OCI-LY1 (cell line): ENCODE data around the gene ZNF821.

Experiments
- H2AFZ ChIP-seq: fragments of 200-600 bp; sonication (generic), shearing (Covaris generic); 2 replicates; pipeline ENCODE4 v1.6.0; 2014; ENCODE audit warnings: antibody characterized with exemption, mild to moderate bottlenecking, low read length
- H3F3A ChIP-seq: fragments of 200-600 bp; sonication (generic), shearing (Covaris generic); 2 replicates; pipeline ENCODE4 v1.6.0; 2014; ENCODE audit warnings: mild to moderate bottlenecking, antibody characterized with exemption, low read length, moderate library complexity; ENCODE audit not compliant: insufficient read depth
- H3K27ac ChIP-seq: fragments of 200-600 bp; sonication (generic); 2 replicates; pipeline ENCODE4 v1.5.1; 2014; ENCODE audit warnings: low read length, mixed run types, mild to moderate bottlenecking, low read depth; ENCODE audit not compliant: poor library complexity, severe bottlenecking
- H3K27me3 ChIP-seq: fragments of 200-600 bp; sonication (generic); 2 replicates; pipeline ENCODE4 v1.6.0; 2014; ENCODE audit warnings: antibody characterized with exemption, mild to moderate bottlenecking, low read length, moderate library complexity; ENCODE audit not compliant: insufficient read depth
- H3K36me3 ChIP-seq: fragments of 200-600 bp; sonication (generic); 2 replicates; pipeline ENCODE4 v1.6.1; 2014; ENCODE audit warnings: mild to moderate bottlenecking, antibody characterized with exemption, low read length, moderate library complexity, mixed read lengths; ENCODE audit not compliant: insufficient read depth
- H3K4me1 ChIP-seq: fragments of 200-600 bp; sonication (generic); 2 replicates; pipeline ENCODE4 v1.5.1; 2014; ENCODE audit warnings: mild to moderate bottlenecking, low read length, moderate library complexity; ENCODE audit not compliant: insufficient read depth, severe bottlenecking
- H3K4me2 ChIP-seq: fragments of 200-600 bp; sonication (generic), shearing (Covaris generic); 2 replicates; pipeline ENCODE4 v1.6.1; 2014; ENCODE audit warnings: low read length
- H3K4me3 ChIP-seq: fragments of 200-600 bp; sonication (generic); 2 replicates; pipeline ENCODE4 v1.5.1; 2014; ENCODE audit warnings: low read length, low read depth, mild to moderate bottlenecking, mixed read lengths; ENCODE audit not compliant: poor library complexity, severe bottlenecking
- H3K79me2 ChIP-seq: fragments of 200-600 bp; shearing (Covaris generic); 2 replicates; pipeline ENCODE4 v1.6.1; 2016; ENCODE audit warnings: mixed run types, low read length, mixed read lengths; ENCODE audit not compliant: insufficient read depth
- H3K9ac ChIP-seq: fragments of 200-600 bp; sonication (generic), shearing (Covaris generic); 2 replicates; pipeline ENCODE4 v1.6.1; 2014; ENCODE audit warnings: mild to moderate bottlenecking, low read length, mixed read lengths
- H3K9me2 ChIP-seq: fragments of 200-600 bp; sonication (generic), shearing (Covaris generic); 2 replicates; pipeline ENCODE4 v1.6.1; 2014; ENCODE audit warnings: low read depth, mild to moderate bottlenecking, low read length, mixed read lengths
- H3K9me3 ChIP-seq: fragments of 200-600 bp; shearing (Covaris generic); 2 replicates; pipeline ENCODE4 v1.6.1; 2014; ENCODE audit warnings: low read length, mixed read lengths
- H4K20me1 ChIP-seq: fragments of 200-600 bp; sonication (generic), shearing (Covaris generic); 2 replicates; pipeline ENCODE4 v1.6.0; 2016; ENCODE audit warnings: mild to moderate bottlenecking, low read length; ENCODE audit not compliant: insufficient read depth
- EZH2 ChIP-seq: fragments of 200-600 bp; sonication (generic), shearing (Covaris generic); IDR thresholded peaks from 2 replicates; pipeline ENCODE4 v1.8.0; 2017; ENCODE audit warnings: borderline replicate concordance, mixed run types, mild to moderate bottlenecking, antibody characterized with exemption, low read length, moderate library complexity, mixed read lengths
- TF ChIP-seq, protein P1 (sequence below): fragments of 200-600 bp; sonication (generic), shearing (Covaris generic); IDR thresholded peaks from 2 replicates; pipeline ENCODE4 v1.5.1; 2017; ENCODE audit warnings: mild to moderate bottlenecking, antibody characterized with exemption, low read length, moderate library complexity, mixed read lengths

ZNF821 gene

DNA sequence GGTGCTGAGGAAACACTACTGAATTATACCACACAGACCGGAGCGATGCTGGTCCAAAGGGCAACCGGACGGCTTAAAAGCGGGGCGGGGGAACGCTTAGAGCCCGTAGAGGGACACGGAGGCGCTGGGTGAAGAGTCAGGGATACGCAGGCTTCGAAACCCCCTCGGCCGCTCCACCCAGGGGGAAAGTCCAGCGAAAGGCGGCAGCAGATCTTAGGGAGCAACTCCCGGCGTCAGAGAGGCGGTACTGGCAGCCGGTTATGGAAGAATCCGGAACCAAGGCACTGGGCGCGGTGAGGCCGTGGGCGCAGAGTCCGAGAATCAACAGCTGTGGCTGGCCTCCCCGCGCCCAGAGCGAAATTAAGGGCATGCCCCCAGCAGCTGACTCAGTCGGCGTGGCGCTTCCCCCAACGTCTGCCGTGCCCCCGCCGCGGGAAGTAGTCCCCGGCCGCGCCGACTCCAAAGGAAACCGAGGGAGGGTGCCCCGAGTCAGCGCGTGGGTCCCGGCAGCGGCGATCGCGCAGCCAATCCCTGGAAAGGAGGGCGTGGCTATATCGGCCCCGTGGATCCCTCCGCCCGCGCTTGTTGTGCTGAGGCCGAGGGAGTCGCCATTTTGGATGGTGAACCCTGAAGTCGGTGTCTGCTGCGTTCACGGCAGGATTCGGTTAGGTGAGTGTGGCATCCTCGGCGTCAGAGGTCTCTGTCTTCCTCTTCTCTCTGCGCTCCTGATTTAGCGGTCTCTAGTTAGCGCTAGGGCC lies 11.1 kb upstream of the ZNF821 start, which contains the start of gene IST1:
TSS of gene IST1 (plus strand) at position 611 of the 758 bp plus-strand sequence. CDS start 20,110 bp downstream, outside the sequence.
- H3K9ac ChIP-seq: peak within 1 kb of the TSS; percentile 98
- no peaks in the 10 kb centered on the region for H3K9me3 ChIP-seq
- H3K4me2 ChIP-seq: peak within 1 kb of the TSS; percentile 92
- H4K20me1 ChIP-seq: no peaks in the 10 kb centered on the region
- H3K27ac ChIP-seq: peak within 1 kb of the TSS; percentile 78
- peaks cover 8% of the 10 kb centered on the region; the same call in 1 of the 2 replicates for H3K36me3 ChIP-seq
- peak within 1 kb of the TSS; percentile 97 for H3K4me3 ChIP-seq
- H3K27me3 ChIP-seq: no peaks in the 10 kb centered on the region
- H3K79me2 ChIP-seq: peaks cover 46% of the 10 kb centered on the region
- H3K9me2 ChIP-seq: no peaks in the 10 kb centered on the region
- no peaks in the 10 kb centered on the region for H3F3A ChIP-seq
- TF ChIP-seq, protein P1, sequence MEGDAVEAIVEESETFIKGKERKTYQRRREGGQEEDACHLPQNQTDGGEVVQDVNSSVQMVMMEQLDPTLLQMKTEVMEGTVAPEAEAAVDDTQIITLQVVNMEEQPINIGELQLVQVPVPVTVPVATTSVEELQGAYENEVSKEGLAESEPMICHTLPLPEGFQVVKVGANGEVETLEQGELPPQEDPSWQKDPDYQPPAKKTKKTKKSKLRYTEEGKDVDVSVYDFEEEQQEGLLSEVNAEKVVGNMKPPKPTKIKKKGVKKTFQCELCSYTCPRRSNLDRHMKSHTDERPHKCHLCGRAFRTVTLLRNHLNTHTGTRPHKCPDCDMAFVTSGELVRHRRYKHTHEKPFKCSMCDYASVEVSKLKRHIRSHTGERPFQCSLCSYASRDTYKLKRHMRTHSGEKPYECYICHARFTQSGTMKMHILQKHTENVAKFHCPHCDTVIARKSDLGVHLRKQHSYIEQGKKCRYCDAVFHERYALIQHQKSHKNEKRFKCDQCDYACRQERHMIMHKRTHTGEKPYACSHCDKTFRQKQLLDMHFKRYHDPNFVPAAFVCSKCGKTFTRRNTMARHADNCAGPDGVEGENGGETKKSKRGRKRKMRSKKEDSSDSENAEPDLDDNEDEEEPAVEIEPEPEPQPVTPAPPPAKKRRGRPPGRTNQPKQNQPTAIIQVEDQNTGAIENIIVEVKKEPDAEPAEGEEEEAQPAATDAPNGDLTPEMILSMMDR: no peak
- TF ChIP-seq EZH2: no peak
- peaks cover 46% of the 10 kb centered on the region for H3K4me1 ChIP-seq
- H2AFZ ChIP-seq: no peak within 1 kb of the TSS

DNA sequence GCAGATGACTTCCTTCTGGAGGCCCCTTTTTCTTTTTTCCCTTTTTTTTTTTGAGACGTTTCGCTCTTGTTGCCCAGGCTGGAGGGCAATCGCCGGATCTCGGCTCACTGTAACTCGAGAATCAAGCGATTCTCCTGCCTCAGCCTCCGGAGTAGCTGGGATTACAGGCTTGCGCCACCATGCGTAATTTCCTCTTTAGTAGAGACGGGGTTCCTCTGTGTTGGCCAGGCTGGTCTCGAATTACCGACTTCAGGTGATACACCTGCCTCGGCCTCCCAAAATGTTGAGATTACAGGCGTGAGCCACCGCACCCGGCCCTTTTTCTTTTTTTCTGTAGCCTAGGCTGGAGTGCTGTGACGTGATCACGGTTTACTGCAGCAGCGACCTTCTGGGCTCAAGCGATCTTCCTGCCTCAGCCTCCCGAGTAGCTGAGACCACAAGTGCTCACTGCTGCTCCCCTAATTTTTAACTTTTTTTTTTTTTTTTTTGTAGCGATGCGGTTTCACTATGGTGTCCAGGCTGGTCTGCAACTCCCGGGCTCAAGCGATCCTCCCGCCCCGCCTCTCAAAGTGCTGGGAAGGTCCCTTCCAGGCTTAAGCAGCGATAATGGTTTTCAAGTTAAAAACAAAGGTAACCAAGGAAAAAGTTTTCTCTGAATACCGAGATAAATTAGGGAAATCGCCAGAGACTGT lies 10.4 kb upstream of the ZNF821 start:
- Histone ChIP-seq H4K20me1 (no peaks in the 10 kb centered on the region), H3K4me3 (peak overlapping the region; percentile 97), H3K9ac (peak overlapping the region; percentile 87), H3K27me3 (no peaks in the 10 kb centered on the region), H3F3A (no peaks in the 10 kb centered on the region), H3K9me2 (no peaks in the 10 kb centered on the region), H3K79me2 (peaks cover 40% of the 10 kb centered on the region), H3K36me3 (peaks cover 8% of the 10 kb centered on the region; the same call in 1 of the 2 replicates), H3K27ac (peak overlapping the region; percentile 78), H3K4me2 (peak overlapping the region; percentile 87), H2AFZ (no peak overlapping the region; the same call in 1 of the 2 replicates), H3K4me1 (peaks cover 41% of the 10 kb centered on the region), H3K9me3 (no peaks in the 10 kb centered on the region)
- TF ChIP-seq, protein P1: 0 out of 2 replicates have a peak, but pooled peaks have one; percentile 14
- no peak for TF ChIP-seq EZH2

DNA sequence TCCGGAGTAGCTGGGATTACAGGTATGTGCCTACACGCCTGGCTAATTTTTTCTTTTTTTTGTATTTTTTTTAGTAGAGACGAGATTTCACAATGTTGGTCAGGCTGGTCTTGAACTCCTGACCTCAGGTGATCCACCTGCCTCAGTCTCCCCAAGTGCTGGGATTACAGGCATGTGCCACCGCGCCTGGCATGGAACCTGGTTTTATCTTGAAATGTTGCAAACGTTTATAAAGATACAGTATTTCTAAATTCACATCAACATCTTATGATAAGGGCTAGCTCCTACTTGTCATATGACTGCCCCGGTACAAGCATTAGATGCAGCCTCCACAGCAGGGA lies 9.9 kb upstream of the ZNF821 start:
- Histone ChIP-seq H3K9me3 (no peaks in the 10 kb centered on the region), H3K4me3 (peak overlapping the region; percentile 97), H3K4me1 (peaks cover 41% of the 10 kb centered on the region), H2AFZ (no peak overlapping the region; the same call in 1 of the 2 replicates), H3K36me3 (peaks cover 8% of the 10 kb centered on the region; the same call in 1 of the 2 replicates), H3K27me3 (no peaks in the 10 kb centered on the region), H3K79me2 (peaks cover 35% of the 10 kb centered on the region), H4K20me1 (no peaks in the 10 kb centered on the region), H3K4me2 (peak overlapping the region; percentile 87), H3F3A (no peaks in the 10 kb centered on the region), H3K9ac (peak overlapping the region; percentile 87), H3K27ac (peak overlapping the region; percentile 78), H3K9me2 (no peaks in the 10 kb centered on the region)
- TF ChIP-seq EZH2: no peak
- TF ChIP-seq, protein P1: no peak
